Osteoblast (primary cell): Measurements from ENCODE around the gene DMWD. TPM values are rescaled to one million over a fixed set of nuclear protein-coding genes. Genes with fewer than 3 reads are reported as not detected.

Experiments used
- DNase-seq: peaks from one replicate; pipeline ENCODE4 v3.0.0; 2011; ENCODE audit warnings: low spot score, mixed read lengths; ENCODE audit not compliant: insufficient read length; ENCODE audit errors: missing footprints
- H2AFZ ChIP-seq: 2 replicates; pipeline ENCODE4 v1.6.0; 2011; ENCODE audit warnings: mild to moderate bottlenecking, low read length
- H3K27ac ChIP-seq: 2 replicates; pipeline ENCODE4 v1.5.1; 2011; ENCODE audit warnings: mild to moderate bottlenecking, low read depth, low read length, moderate library complexity
- H3K27me3 ChIP-seq: 2 replicates; pipeline ENCODE4 v1.6.0; 2012; ENCODE audit warnings: mild to moderate bottlenecking, control low read depth, inconsistent platforms, low read length, moderate library complexity; ENCODE audit not compliant: insufficient read depth
- H3K36me3 ChIP-seq: 2 replicates; pipeline ENCODE4 v1.5.1; 2011; ENCODE audit warnings: mild to moderate bottlenecking, low read length, control low read depth, moderate library complexity; ENCODE audit not compliant: insufficient read depth
- H3K4me1 ChIP-seq: 2 replicates; pipeline ENCODE4 v1.5.1; 2011; ENCODE audit warnings: mild to moderate bottlenecking, low read length, control low read depth, moderate library complexity; ENCODE audit not compliant: insufficient read depth
- H3K4me2 ChIP-seq: 2 replicates; pipeline ENCODE4 v1.6.0; 2011; ENCODE audit warnings: mild to moderate bottlenecking, low read length; ENCODE audit not compliant: insufficient read depth
- H3K4me3 ChIP-seq: fragments of 200-600 bp; sonication (generic); 3 replicates; pipeline ENCODE4 v1.5.1; 2012; ENCODE audit warnings: mild to moderate bottlenecking, low read length, inconsistent platforms; ENCODE audit not compliant: insufficient read depth
- H3K79me2 ChIP-seq: 2 replicates; pipeline ENCODE4 v1.6.0; 2012; ENCODE audit warnings: mild to moderate bottlenecking, low read length, control low read depth, inconsistent platforms; ENCODE audit not compliant: insufficient read depth
- H3K9me3 ChIP-seq: 2 replicates; pipeline ENCODE4 v1.5.1; 2011; ENCODE audit warnings: low read depth, low read length, control low read depth
- H4K20me1 ChIP-seq: 2 replicates; pipeline ENCODE4 v1.6.0; 2012; ENCODE audit warnings: mild to moderate bottlenecking, low read length, control low read depth; ENCODE audit not compliant: insufficient read depth
- CTCF ChIP-seq: IDR thresholded peaks from 2 replicates; pipeline ENCODE4 v1.5.1; 2011; ENCODE audit warnings: mild to moderate bottlenecking, low read depth, low read length, moderate library complexity; ENCODE audit errors: extremely low read depth
- total RNA-seq: library from RNA; depleted of rRNA; stranded (reverse); fragments of >200 nt; gene quantifications from 2 replicates; pipeline ENCODE4 v1.2.3, GENCODE V29; 2012

The DMWD gene
- total RNA-seq, 1 donor, result 48.5 TPM

DNA sequence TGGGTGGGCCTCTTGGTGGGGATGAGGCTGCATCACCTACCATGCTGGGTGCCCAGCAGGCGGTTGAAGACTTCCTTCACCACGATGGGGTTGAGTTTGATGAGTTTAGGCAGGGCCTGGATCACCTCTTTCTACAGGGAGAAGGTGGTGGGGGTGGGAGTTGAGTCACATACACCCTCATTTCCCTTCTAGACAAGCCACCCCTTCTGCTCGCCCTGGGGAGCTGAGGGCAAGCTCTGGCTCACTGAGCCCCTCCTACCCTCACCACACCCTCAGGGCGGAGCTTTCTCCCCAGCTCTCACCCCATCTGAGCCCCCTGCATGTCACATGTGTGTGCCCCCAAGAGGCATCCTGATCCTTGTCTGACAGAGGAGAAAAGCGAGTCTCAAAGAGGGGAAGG, 30.1 kb upstream of the DMWD start:
- Histone ChIP-seq H4K20me1 (no peaks in the 10 kb centered on the region), H2AFZ (no peak overlapping the region), H3K36me3 (peaks cover 53% of the 10 kb centered on the region), H3K4me1 (no peaks in the 10 kb centered on the region), H3K27me3 (no peaks in the 10 kb centered on the region), H3K9me3 (no peaks in the 10 kb centered on the region), H3K4me2 (no peak overlapping the region), H3K79me2 (no peaks in the 10 kb centered on the region), H3K27ac (no peak overlapping the region), H3K4me3 (no peak overlapping the region)
- peak; percentile 88 for DNase-seq
- no peak for TF ChIP-seq CTCF

- no peaks in the 10 kb centered on the region for H3K27me3 ChIP-seq
- no peak overlapping the region for H3K27ac ChIP-seq
- no peaks in the 10 kb centered on the region for H3K79me2 ChIP-seq
- no peaks in the 10 kb centered on the region for H3K4me1 ChIP-seq
- TF ChIP-seq CTCF, result no peak
- no peak overlapping the region for H3K4me3 ChIP-seq
- DNase-seq, result no peak
- H2AFZ ChIP-seq, result no peak overlapping the region
- H3K36me3 ChIP-seq, result peaks cover 41% of the 10 kb centered on the region
- no peak overlapping the region for H3K4me2 ChIP-seq
- H4K20me1 ChIP-seq, result peaks cover 3% of the 10 kb centered on the region
- no peaks in the 10 kb centered on the region for H3K9me3 ChIP-seq
Observed at GRCh38 chr19:45821570-45821969, 28.9 kb upstream of the DMWD start.

- DNase-seq, result peak; percentile 78
- H4K20me1 ChIP-seq, result peaks cover 3% of the 10 kb centered on the region
- no peaks in the 10 kb centered on the region for H3K27me3 ChIP-seq
- no peaks in the 10 kb centered on the region for H3K79me2 ChIP-seq
- H3K27ac ChIP-seq, result no peak overlapping the region
- no peak overlapping the region for H3K4me2 ChIP-seq
- H3K4me3 ChIP-seq, result no peak overlapping the region
- no peaks in the 10 kb centered on the region for H3K9me3 ChIP-seq
- H3K36me3 ChIP-seq, result peaks cover 40% of the 10 kb centered on the region
- no peak overlapping the region for H2AFZ ChIP-seq
- no peak for TF ChIP-seq CTCF
- H3K4me1 ChIP-seq, result no peaks in the 10 kb centered on the region
Observed at GRCh38 chr19:45821103-45821521, 28.5 kb upstream of the DMWD start.

- Histone ChIP-seq H4K20me1 (peaks cover 3% of the 10 kb centered on the region), H3K27me3 (no peaks in the 10 kb centered on the region), H3K36me3 (peaks cover 40% of the 10 kb centered on the region), H3K4me3 (no peak overlapping the region), H3K79me2 (no peaks in the 10 kb centered on the region), H3K27ac (no peak overlapping the region), H3K4me1 (no peaks in the 10 kb centered on the region), H3K4me2 (no peak overlapping the region), H3K9me3 (no peaks in the 10 kb centered on the region), H2AFZ (no peak overlapping the region)
- peak; percentile 72 for DNase-seq
- no peak for TF ChIP-seq CTCF
Observed at GRCh38 chr19:45820413-45821102, 27.9 kb upstream of the DMWD start.
